Sigmoid colon (tissue), 3 donors: Measurements from ENCODE around the gene CCL7.

Experiments
- POLR2A ChIP-seq, 2 donors: fragments of 450-650 bp; IDR thresholded peaks; one replicate each; pipeline ENCODE4 v1.6.1; 2016; ENCODE audit warnings: antibody characterized with exemption in 2 of 2, mild to moderate bottlenecking in 2 of 2, moderate library complexity in 2 of 2
- TF ChIP-seq, protein P1 (sequence below), 4 experiments: fragments of 450-650 bp in 3 of 4; fragments of 200-600 bp in 1 of 4; IDR thresholded peaks; one replicate each; pipeline ENCODE4 v1.5.1; 2016 to 2019; ENCODE audit warnings: antibody characterized with exemption in 4 of 4, mild to moderate bottlenecking in 3 of 4, moderate library complexity in 2 of 4

DNA sequence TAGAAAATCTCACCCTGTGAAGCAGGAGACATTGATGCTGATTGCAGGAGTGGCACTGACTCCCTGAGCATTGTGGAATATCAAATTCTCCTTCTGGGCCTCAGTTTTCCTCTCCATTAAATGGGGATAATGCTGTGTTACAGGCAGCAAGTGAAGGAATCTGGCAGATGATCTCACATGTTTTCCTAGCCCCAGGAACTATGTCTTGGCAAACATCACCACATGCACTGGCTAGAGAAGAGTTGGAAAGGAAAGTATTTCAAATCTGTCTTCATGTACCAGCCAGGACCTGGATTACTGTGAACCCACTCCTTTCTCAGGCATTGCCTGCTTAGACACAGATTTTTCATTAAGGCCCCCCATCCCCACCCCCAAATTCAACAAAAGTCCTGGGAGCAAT is 35.6 kb downstream of the CCL7 start:
- TF ChIP-seq, protein P1, sequence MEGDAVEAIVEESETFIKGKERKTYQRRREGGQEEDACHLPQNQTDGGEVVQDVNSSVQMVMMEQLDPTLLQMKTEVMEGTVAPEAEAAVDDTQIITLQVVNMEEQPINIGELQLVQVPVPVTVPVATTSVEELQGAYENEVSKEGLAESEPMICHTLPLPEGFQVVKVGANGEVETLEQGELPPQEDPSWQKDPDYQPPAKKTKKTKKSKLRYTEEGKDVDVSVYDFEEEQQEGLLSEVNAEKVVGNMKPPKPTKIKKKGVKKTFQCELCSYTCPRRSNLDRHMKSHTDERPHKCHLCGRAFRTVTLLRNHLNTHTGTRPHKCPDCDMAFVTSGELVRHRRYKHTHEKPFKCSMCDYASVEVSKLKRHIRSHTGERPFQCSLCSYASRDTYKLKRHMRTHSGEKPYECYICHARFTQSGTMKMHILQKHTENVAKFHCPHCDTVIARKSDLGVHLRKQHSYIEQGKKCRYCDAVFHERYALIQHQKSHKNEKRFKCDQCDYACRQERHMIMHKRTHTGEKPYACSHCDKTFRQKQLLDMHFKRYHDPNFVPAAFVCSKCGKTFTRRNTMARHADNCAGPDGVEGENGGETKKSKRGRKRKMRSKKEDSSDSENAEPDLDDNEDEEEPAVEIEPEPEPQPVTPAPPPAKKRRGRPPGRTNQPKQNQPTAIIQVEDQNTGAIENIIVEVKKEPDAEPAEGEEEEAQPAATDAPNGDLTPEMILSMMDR (IDR thresholded peaks at IDR 0.05), result no peak
- TF ChIP-seq POLR2A (IDR thresholded peaks at IDR 0.05), result no peak
